Choroid plexus epithelial cell (primary cell): ENCODE results near the gene RTL1.

Source experiments
- DNase-seq: peaks from one replicate; pipeline ENCODE4 v3.0.0-alpha.2; 2010; ENCODE audit warnings: low read depth
- H3K4me3 ChIP-seq: 2 replicates; pipeline ENCODE4 v1.5.1; 2011; ENCODE audit warnings: low read depth, mild to moderate bottlenecking, control low read depth, low read length, moderate library complexity
- TF ChIP-seq, protein P1 (sequence below): conservative IDR thresholded peaks from 2 replicates; pipeline ENCODE4 v1.5.1; 2011; ENCODE audit warnings: low read depth, mild to moderate bottlenecking, control low read depth, inconsistent platforms, low read length, moderate library complexity

The RTL1 gene

GRCh38 chr14:100903672-100904185, at the start of gene RTL1:
TSS of gene RTL1 (minus strand) at chr14:100903722. CDS start at chr14:100884788, 18,934 bp downstream.
- DNase-seq = no peak
- TF ChIP-seq, protein P1, sequence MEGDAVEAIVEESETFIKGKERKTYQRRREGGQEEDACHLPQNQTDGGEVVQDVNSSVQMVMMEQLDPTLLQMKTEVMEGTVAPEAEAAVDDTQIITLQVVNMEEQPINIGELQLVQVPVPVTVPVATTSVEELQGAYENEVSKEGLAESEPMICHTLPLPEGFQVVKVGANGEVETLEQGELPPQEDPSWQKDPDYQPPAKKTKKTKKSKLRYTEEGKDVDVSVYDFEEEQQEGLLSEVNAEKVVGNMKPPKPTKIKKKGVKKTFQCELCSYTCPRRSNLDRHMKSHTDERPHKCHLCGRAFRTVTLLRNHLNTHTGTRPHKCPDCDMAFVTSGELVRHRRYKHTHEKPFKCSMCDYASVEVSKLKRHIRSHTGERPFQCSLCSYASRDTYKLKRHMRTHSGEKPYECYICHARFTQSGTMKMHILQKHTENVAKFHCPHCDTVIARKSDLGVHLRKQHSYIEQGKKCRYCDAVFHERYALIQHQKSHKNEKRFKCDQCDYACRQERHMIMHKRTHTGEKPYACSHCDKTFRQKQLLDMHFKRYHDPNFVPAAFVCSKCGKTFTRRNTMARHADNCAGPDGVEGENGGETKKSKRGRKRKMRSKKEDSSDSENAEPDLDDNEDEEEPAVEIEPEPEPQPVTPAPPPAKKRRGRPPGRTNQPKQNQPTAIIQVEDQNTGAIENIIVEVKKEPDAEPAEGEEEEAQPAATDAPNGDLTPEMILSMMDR = no peak
- no peak within 1 kb of the TSS for H3K4me3 ChIP-seq

DNA sequence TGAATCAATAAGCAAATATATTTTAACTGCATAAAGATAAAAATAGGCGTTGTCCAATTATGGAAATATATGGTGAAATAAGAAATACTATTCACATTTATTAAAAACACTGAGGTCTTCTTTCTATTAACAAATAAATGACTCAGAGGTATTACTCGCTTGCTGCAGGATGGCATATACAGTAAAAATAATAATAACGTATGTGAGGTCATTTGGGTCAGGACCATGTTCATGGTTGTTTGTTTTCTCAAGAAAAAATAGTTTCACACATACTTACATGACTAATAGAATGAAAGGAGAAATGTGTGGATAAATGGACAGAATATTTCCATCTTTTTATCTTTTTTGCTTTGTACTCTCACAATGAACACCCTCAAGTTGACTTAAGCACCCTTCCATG, 46.5 kb upstream of the RTL1 start:
- TF ChIP-seq, protein P1 = no peak
- H3K4me3 ChIP-seq = no peak overlapping the region
- peak; percentile 38 for DNase-seq

GRCh38 chr14:100944052-100944451, 40.5 kb upstream of the RTL1 start:
- DNase-seq = no peak
- H3K4me3 ChIP-seq = no peak overlapping the region
- TF ChIP-seq, protein P1 = no peak

DNA sequence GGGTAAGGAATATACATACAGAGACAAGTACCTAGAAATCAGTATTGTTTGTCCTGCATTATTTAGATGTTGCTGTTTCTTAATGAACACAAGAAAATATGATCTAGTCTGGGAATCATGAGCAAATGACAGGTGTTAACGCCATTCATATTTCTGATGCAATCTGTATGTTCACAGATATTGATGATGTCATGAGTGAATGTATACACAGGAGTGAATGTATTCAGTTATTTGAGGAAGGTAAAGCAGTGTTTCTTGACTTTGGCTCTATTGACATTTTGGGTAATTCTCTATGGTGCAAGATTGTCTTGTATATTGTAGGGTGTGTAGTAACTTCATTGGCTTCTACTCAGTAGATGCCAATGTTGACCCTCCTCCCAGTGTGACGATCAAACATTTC, 26.7 kb upstream of the RTL1 start:
- TF ChIP-seq, protein P1 = no peak
- DNase-seq = no peak
- no peak overlapping the region for H3K4me3 ChIP-seq

GRCh38 chr14:100915560-100915959, 12.0 kb upstream of the RTL1 start:
- DNase-seq = no peak
- no peak overlapping the region for H3K4me3 ChIP-seq
- TF ChIP-seq, protein P1 = no peak

GRCh38 chr14:100914597-100915021, 11.1 kb upstream of the RTL1 start:
- TF ChIP-seq, protein P1 = no peak
- DNase-seq = peak; percentile 47
- no peak overlapping the region for H3K4me3 ChIP-seq

GRCh38 chr14:100911665-100912316, 8.3 kb upstream of the RTL1 start:
- TF ChIP-seq, protein P1 = no peak
- peak; percentile 31 for DNase-seq

More at GRCh38 chr14:100911665-100912316, 8.3 kb upstream of the RTL1 start:
- H3K4me3 ChIP-seq = no peak overlapping the region
